ENCODE measurements around the gene CRABP2. TPM values are rescaled to one million over a fixed set of nuclear protein-coding genes. Genes with fewer than 3 reads are reported as not detected.

Gene CRABP2
- total and polyA plus RNA-seq, 2 experiments from 2014 or later: 45.9 to 137 TPM

DNA sequence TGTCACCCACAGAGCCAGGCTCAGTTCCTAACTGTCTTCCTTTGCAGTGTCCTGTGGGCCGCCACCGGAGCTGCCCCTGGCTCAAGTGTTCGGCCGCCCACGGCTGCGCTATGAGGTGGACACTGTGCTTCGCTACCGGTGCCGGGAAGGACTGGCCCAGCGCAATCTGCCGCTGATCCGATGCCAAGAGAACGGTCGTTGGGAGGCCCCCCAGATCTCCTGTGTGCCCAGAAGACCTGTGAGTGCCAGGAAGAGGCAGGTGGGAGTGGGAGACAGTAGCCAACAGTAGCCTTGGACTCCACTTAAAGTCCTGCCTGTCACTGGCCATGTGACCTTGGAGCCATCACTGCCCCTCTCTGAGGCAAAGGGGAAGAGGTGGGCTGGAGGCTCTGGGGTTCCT, 46.9 kb downstream of the CRABP2 start (continued):
- TF ChIP-seq, protein P1, sequence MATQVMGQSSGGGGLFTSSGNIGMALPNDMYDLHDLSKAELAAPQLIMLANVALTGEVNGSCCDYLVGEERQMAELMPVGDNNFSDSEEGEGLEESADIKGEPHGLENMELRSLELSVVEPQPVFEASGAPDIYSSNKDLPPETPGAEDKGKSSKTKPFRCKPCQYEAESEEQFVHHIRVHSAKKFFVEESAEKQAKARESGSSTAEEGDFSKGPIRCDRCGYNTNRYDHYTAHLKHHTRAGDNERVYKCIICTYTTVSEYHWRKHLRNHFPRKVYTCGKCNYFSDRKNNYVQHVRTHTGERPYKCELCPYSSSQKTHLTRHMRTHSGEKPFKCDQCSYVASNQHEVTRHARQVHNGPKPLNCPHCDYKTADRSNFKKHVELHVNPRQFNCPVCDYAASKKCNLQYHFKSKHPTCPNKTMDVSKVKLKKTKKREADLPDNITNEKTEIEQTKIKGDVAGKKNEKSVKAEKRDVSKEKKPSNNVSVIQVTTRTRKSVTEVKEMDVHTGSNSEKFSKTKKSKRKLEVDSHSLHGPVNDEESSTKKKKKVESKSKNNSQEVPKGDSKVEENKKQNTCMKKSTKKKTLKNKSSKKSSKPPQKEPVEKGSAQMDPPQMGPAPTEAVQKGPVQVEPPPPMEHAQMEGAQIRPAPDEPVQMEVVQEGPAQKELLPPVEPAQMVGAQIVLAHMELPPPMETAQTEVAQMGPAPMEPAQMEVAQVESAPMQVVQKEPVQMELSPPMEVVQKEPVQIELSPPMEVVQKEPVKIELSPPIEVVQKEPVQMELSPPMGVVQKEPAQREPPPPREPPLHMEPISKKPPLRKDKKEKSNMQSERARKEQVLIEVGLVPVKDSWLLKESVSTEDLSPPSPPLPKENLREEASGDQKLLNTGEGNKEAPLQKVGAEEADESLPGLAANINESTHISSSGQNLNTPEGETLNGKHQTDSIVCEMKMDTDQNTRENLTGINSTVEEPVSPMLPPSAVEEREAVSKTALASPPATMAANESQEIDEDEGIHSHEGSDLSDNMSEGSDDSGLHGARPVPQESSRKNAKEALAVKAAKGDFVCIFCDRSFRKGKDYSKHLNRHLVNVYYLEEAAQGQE (IDR thresholded peaks at IDR 0.05; ENCODE audit: unreplicated experiment): no peak
- TF ChIP-seq, protein P2, sequence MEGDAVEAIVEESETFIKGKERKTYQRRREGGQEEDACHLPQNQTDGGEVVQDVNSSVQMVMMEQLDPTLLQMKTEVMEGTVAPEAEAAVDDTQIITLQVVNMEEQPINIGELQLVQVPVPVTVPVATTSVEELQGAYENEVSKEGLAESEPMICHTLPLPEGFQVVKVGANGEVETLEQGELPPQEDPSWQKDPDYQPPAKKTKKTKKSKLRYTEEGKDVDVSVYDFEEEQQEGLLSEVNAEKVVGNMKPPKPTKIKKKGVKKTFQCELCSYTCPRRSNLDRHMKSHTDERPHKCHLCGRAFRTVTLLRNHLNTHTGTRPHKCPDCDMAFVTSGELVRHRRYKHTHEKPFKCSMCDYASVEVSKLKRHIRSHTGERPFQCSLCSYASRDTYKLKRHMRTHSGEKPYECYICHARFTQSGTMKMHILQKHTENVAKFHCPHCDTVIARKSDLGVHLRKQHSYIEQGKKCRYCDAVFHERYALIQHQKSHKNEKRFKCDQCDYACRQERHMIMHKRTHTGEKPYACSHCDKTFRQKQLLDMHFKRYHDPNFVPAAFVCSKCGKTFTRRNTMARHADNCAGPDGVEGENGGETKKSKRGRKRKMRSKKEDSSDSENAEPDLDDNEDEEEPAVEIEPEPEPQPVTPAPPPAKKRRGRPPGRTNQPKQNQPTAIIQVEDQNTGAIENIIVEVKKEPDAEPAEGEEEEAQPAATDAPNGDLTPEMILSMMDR (conservative IDR thresholded peaks at IDR 0.05; ENCODE audit: low read depth in 2 of 2): no peak
- TF ChIP-seq, protein P3, sequence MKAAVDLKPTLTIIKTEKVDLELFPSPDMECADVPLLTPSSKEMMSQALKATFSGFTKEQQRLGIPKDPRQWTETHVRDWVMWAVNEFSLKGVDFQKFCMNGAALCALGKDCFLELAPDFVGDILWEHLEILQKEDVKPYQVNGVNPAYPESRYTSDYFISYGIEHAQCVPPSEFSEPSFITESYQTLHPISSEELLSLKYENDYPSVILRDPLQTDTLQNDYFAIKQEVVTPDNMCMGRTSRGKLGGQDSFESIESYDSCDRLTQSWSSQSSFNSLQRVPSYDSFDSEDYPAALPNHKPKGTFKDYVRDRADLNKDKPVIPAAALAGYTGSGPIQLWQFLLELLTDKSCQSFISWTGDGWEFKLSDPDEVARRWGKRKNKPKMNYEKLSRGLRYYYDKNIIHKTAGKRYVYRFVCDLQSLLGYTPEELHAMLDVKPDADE (IDR thresholded peaks at IDR 0.05): no peak
- no peak for TF ChIP-seq ZNF331 (CRISPR knock-in tag; IDR thresholded peaks at IDR 0.05; ENCODE audit: low read depth)
- no peak for TF ChIP-seq JUNB (IDR thresholded peaks at IDR 0.05; ENCODE audit: unreplicated experiment)
- no peak for TF ChIP-seq POLR2AphosphoS5 (IDR thresholded peaks at IDR 0.05; ENCODE audit: low read depth)
- no peak for TF ChIP-seq EZH2phosphoT487 (IDR thresholded peaks at IDR 0.05; ENCODE audit: unreplicated experiment)
- TF ChIP-seq ZNF114 (CRISPR knock-in tag; IDR thresholded peaks at IDR 0.05): no peak
- no peak for TF ChIP-seq CREB1 (CRISPR knock-in tag; IDR thresholded peaks at IDR 0.05; ENCODE audit: low read depth)

DNA sequence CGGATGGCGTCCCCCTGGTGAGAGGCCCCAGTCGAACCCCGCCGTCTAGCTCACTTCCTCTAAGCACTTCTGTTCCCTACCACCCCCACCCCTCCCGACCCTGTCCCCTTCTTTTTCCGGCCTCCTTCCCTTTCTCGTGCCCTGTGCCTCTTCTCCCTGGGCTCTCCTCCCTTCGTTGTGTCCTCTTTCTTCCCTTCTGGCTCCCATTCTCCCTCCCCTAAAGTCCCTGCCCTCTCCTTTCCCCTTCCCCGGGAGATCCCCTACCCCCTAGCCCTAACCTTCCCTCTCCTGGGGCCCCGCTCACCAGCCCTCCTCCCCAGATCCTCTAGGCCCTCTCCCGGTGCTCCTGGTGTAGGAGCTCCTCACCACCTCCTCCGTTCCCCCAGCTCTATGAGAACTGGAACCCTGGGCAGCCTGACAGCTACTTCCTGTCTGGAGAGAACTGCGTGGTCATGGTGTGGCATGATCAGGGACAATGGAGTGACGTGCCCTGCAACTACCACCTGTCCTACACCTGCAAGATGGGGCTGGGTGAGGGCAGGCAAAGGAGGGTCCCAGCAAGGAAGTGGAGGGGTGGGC, 47.6 kb downstream of the CRABP2 start:
- H3K4me2 ChIP-seq: peak overlapping the region; percentile 84
- Mint-ChIP-seq H3K4me3 (peak overlapping the region; percentile 76), H3K36me3 (ENCODE audit: low read depth) (peaks cover under 1% of the 10 kb centered on the region; the same call in 1 of the 3 replicates), H3K4me1 (peaks cover 59% of the 10 kb centered on the region), H3K27ac (no peak overlapping the region), H3K27me3 (ENCODE audit: insufficient read depth, low read depth, poor library complexity) (peaks cover 53% of the 10 kb centered on the region), H3K9me3 (no peaks in the 10 kb centered on the region)
- no peak for ATAC-seq
- H3K4me1 ChIP-seq (ENCODE audit: insufficient read depth): peaks cover 43% of the 10 kb centered on the region
- H3K9me2 ChIP-seq (ENCODE audit: insufficient read depth): no peaks in the 10 kb centered on the region
- no peak overlapping the region for H3K27ac ChIP-seq (ENCODE audit: low read depth)
- H4K20me1 ChIP-seq (replicated peaks; ENCODE audit: insufficient read depth): no peaks in the 10 kb centered on the region
- no peaks in the 10 kb centered on the region for H3K36me3 ChIP-seq (ENCODE audit: insufficient read depth)
- H3K27me3 ChIP-seq (ENCODE audit: insufficient read depth): peaks cover 66% of the 10 kb centered on the region
- H3K4me3 ChIP-seq: peak overlapping the region; percentile 64
- peaks cover 24% of the 10 kb centered on the region; the same call in 1 of the 2 replicates for H3F3A ChIP-seq (replicated peaks; ENCODE audit: low read depth)
- H3K79me2 ChIP-seq (replicated peaks; ENCODE audit: insufficient read depth): no peaks in the 10 kb centered on the region
- H2AFZ ChIP-seq: no peak overlapping the region
- no peak for DNase-seq (ENCODE audit: low spot score)
- TF ChIP-seq EZH2phosphoT487 (IDR thresholded peaks at IDR 0.05; ENCODE audit: unreplicated experiment): no peak
- no peak for TF ChIP-seq STAT1 (IDR thresholded peaks at IDR 0.05; ENCODE audit: unreplicated experiment)
- no peak for TF ChIP-seq CREB1 (CRISPR knock-in tag; IDR thresholded peaks at IDR 0.05; ENCODE audit: low read depth)
- TF ChIP-seq, protein P3 (IDR thresholded peaks at IDR 0.05): no peak
- no peak for TF ChIP-seq EZH2 (IDR thresholded peaks at IDR 0.05; ENCODE audit: low read depth, unreplicated experiment)
- no peak for TF ChIP-seq ZNF114 (CRISPR knock-in tag; IDR thresholded peaks at IDR 0.05)
- TF ChIP-seq NANOG (IDR thresholded peaks at IDR 0.05; ENCODE audit: borderline replicate concordance): no peak
- no peak for TF ChIP-seq ZNF331 (CRISPR knock-in tag; IDR thresholded peaks at IDR 0.05; ENCODE audit: low read depth)
- TF ChIP-seq JUNB (IDR thresholded peaks at IDR 0.05; ENCODE audit: unreplicated experiment): no peak
